ENCODE results near the gene DHX57.

- TF ChIP-seq CTCF (conservative IDR thresholded peaks at IDR 0.05; ENCODE audit: low read depth in 2 of 2) (no peak), REST (IDR thresholded peaks at IDR 0.05; ENCODE audit: unreplicated experiment) (no peak), EZH2phosphoT487 (IDR thresholded peaks at IDR 0.05; ENCODE audit: unreplicated experiment) (no peak), EZH2 (IDR thresholded peaks at IDR 0.05; ENCODE audit: low read depth, unreplicated experiment) (no peak), NANOG (IDR thresholded peaks at IDR 0.05; ENCODE audit: borderline replicate concordance) (no peak), POLR2AphosphoS5 (IDR thresholded peaks at IDR 0.05; ENCODE audit: low read depth) (no peak), ETS1 (IDR thresholded peaks at IDR 0.05) (no peak), ZNF462 (CRISPR knock-in tag; IDR thresholded peaks at IDR 0.05) (no peak), JUNB (IDR thresholded peaks at IDR 0.05; ENCODE audit: unreplicated experiment) (no peak), ZNF331 (CRISPR knock-in tag; IDR thresholded peaks at IDR 0.05; ENCODE audit: low read depth) (no peak), CREB1 (CRISPR knock-in tag; IDR thresholded peaks at IDR 0.05; ENCODE audit: low read depth) (no peak), STAT1 (IDR thresholded peaks at IDR 0.05; ENCODE audit: unreplicated experiment) (no peak), ZNF114 (CRISPR knock-in tag; IDR thresholded peaks at IDR 0.05) (no peak)
Measured at GRCh38 chr2:38793511-38793910, 82.2 kb downstream of the DHX57 start.

Data from GM23338 (cell line).